ENCODE measurements around the gene DENND1B.

The DENND1B gene

DNA sequence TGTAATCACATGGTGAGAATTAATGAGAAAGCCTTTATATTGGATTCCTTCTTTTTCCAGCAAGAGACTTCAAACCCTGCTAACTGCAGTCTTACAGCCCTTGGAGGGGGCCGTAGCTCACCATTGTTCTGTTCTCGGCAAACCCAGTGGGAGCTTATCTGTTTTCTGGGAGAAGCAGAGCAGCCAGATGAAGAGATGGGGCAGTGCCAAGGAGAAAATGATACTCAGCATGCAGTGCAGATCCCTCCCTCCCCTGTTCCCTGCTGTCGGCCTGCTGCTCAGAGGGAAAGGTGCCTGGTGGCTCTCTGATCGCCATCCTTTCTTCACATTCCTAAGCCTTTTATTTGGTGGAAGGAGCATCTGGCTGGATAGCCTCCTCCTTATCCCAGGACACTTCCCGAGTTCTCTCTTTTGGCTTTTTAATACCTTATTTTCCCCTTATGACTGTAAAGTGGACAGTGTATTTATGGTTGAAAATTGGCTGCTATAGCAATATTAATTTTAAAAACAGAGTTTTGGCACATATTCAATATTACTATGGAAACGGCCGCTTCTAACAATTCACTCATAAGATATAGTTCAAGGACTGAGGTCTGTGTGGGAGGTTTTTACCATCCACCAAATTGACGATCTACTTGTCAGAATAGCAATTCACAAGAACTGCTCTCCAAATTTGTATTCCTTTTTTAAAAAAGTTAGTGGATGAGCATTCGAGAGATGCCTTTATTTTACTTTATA is 303.9 kb downstream of the DENND1B start:
- no peaks in the 10 kb centered on the region for H4K20me1 ChIP-seq (ENCODE audit: insufficient read depth, low read length)
- no peak overlapping the region for H3K9ac ChIP-seq (ENCODE audit: low read length)
- no peak overlapping the region for H3K27ac ChIP-seq (ENCODE audit: low read length)
- H3K4me3 ChIP-seq (ENCODE audit: low read length) = no peak overlapping the region
- no peak overlapping the region for H3K4me2 ChIP-seq (ENCODE audit: low read depth, low read length)
- H3K27me3 ChIP-seq (replicated peaks; ENCODE audit: insufficient read depth, low read length) = no peaks in the 10 kb centered on the region
- no peaks in the 10 kb centered on the region for H3F3A ChIP-seq (ENCODE audit: insufficient read depth, low read length)
- TF ChIP-seq EZH2 (optimal IDR thresholded peaks at IDR 0.05; ENCODE audit: low read depth, low read length) (no peak), EZH2phosphoT487 (IDR thresholded peaks at IDR 0.05; ENCODE audit: low read length) (no peak)
- TF ChIP-seq, protein P1, sequence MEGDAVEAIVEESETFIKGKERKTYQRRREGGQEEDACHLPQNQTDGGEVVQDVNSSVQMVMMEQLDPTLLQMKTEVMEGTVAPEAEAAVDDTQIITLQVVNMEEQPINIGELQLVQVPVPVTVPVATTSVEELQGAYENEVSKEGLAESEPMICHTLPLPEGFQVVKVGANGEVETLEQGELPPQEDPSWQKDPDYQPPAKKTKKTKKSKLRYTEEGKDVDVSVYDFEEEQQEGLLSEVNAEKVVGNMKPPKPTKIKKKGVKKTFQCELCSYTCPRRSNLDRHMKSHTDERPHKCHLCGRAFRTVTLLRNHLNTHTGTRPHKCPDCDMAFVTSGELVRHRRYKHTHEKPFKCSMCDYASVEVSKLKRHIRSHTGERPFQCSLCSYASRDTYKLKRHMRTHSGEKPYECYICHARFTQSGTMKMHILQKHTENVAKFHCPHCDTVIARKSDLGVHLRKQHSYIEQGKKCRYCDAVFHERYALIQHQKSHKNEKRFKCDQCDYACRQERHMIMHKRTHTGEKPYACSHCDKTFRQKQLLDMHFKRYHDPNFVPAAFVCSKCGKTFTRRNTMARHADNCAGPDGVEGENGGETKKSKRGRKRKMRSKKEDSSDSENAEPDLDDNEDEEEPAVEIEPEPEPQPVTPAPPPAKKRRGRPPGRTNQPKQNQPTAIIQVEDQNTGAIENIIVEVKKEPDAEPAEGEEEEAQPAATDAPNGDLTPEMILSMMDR (IDR thresholded peaks at IDR 0.05; ENCODE audit: low read length) = no peak
- no peaks in the 10 kb centered on the region for H3K9me3 ChIP-seq (replicated peaks; ENCODE audit: insufficient read depth, low read length)
- no peaks in the 10 kb centered on the region for H3K79me2 ChIP-seq (ENCODE audit: low read length)
- H3K36me3 ChIP-seq (replicated peaks; ENCODE audit: insufficient read depth, low read length) = no peaks in the 10 kb centered on the region
- DNase-seq = no peak
- H2AFZ ChIP-seq (ENCODE audit: low read length) = no peak overlapping the region
- H3K9me2 ChIP-seq (replicated peaks; ENCODE audit: insufficient read depth, low read length) = no peaks in the 10 kb centered on the region
- H3K4me1 ChIP-seq (ENCODE audit: low read length) = no peaks in the 10 kb centered on the region

GRCh38 chr1:197470330-197470729 is 304.9 kb downstream of the DENND1B start:
- no peak for DNase-seq
- TF ChIP-seq, protein P1 (IDR thresholded peaks at IDR 0.05; ENCODE audit: low read length) = no peak
- TF ChIP-seq EZH2 (optimal IDR thresholded peaks at IDR 0.05; ENCODE audit: low read depth, low read length) (no peak), EZH2phosphoT487 (IDR thresholded peaks at IDR 0.05; ENCODE audit: low read length) (no peak)
- Histone ChIP-seq H3K27me3 (replicated peaks; ENCODE audit: insufficient read depth, low read length) (no peaks in the 10 kb centered on the region), H3K4me3 (ENCODE audit: low read length) (no peak overlapping the region), H3K9ac (ENCODE audit: low read length) (no peak overlapping the region), H3K79me2 (ENCODE audit: low read length) (no peaks in the 10 kb centered on the region), H3K9me3 (replicated peaks; ENCODE audit: insufficient read depth, low read length) (no peaks in the 10 kb centered on the region), H4K20me1 (ENCODE audit: insufficient read depth, low read length) (no peaks in the 10 kb centered on the region), H2AFZ (ENCODE audit: low read length) (no peak overlapping the region), H3K4me1 (ENCODE audit: low read length) (peaks cover 7% of the 10 kb centered on the region; the same call in 1 of the 2 replicates), H3K9me2 (replicated peaks; ENCODE audit: insufficient read depth, low read length) (no peaks in the 10 kb centered on the region), H3K27ac (ENCODE audit: low read length) (no peak overlapping the region), H3K36me3 (replicated peaks; ENCODE audit: insufficient read depth, low read length) (no peaks in the 10 kb centered on the region), H3K4me2 (ENCODE audit: low read depth, low read length) (no peak overlapping the region), H3F3A (ENCODE audit: insufficient read depth, low read length) (no peaks in the 10 kb centered on the region)

DNA sequence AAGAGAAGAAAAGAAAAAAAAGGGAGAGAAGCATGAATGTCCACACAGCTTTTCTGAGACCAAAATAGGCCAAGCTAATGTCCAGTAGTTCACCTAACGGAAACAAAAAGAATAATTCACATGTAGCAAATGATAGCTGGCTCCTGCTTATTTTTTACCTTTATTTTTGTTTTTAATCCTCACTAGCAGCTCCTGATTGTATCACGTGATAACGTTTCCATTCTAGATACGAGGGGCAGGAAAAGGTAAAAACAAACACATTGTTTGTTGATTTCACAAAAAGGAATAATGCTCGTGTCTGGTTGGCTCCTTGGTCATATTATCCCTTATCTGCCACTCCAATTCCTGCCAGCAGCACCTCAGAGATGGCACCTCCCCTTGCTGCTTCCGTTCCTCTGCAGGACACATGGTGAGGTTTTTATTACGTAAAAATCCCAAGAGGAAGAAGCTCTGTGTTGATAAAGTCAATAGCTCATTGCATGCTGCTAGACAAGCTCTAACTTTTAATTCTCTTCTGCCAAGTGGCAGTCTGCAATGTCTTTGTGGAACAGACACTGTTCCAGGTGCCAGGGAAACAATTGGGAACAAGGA is 305.6 kb downstream of the DENND1B start:
- H3K79me2 ChIP-seq (ENCODE audit: low read length) = no peaks in the 10 kb centered on the region
- H3K4me1 ChIP-seq (ENCODE audit: low read length) = peaks cover 7% of the 10 kb centered on the region; the same call in 1 of the 2 replicates
- TF ChIP-seq, protein P1 (IDR thresholded peaks at IDR 0.05; ENCODE audit: low read length) = no peak
- TF ChIP-seq EZH2 (optimal IDR thresholded peaks at IDR 0.05; ENCODE audit: low read depth, low read length) (no peak), EZH2phosphoT487 (IDR thresholded peaks at IDR 0.05; ENCODE audit: low read length) (no peak)
- H2AFZ ChIP-seq (ENCODE audit: low read length) = no peak overlapping the region
- no peaks in the 10 kb centered on the region for H3K27me3 ChIP-seq (replicated peaks; ENCODE audit: insufficient read depth, low read length)
- no peak overlapping the region for H3K27ac ChIP-seq (ENCODE audit: low read length)
- no peak overlapping the region for H3K4me3 ChIP-seq (ENCODE audit: low read length)
- H4K20me1 ChIP-seq (ENCODE audit: insufficient read depth, low read length) = no peaks in the 10 kb centered on the region
- H3K9ac ChIP-seq (ENCODE audit: low read length) = no peak overlapping the region
- H3K9me3 ChIP-seq (replicated peaks; ENCODE audit: insufficient read depth, low read length) = no peaks in the 10 kb centered on the region
- H3K9me2 ChIP-seq (replicated peaks; ENCODE audit: insufficient read depth, low read length) = no peaks in the 10 kb centered on the region
- no peak overlapping the region for H3K4me2 ChIP-seq (ENCODE audit: low read depth, low read length)
- no peak for DNase-seq
- no peaks in the 10 kb centered on the region for H3K36me3 ChIP-seq (replicated peaks; ENCODE audit: insufficient read depth, low read length)
- H3F3A ChIP-seq (ENCODE audit: insufficient read depth, low read length) = no peaks in the 10 kb centered on the region

Data from MM.1S (cell line).